ENCODE results near the gene CTSL.

Gene CTSL

DNA sequence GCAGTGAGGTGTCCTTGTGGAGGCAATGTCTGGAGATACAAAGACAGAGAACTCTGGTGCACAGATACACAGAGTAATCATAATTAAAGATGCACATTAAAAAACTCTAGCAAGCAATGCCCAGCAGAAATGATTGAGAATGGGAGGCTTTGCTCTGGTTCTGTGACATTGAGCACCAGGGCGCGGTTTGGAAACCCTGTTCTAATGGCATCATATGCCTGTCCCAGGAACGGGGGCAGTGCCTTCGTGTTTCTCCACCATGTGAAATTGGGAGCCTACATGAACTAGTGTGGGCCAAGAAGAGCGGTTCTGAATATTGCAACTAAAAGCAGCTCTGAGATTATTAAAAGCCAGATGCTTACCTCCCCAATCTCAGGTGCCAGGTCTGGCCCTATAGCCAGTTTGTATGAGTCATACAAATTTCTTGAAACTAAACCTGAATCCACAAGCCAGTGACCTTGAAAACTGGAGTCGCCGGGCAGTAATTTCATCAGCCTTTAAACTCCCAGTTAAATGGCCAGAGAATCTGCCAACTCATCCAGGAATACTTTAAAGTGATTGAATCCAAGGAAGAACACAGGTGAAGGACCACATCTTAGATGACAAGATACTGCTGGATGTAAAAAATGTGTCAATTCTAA is 22.2 kb upstream of the CTSL start:
- TF ChIP-seq, protein P1, sequence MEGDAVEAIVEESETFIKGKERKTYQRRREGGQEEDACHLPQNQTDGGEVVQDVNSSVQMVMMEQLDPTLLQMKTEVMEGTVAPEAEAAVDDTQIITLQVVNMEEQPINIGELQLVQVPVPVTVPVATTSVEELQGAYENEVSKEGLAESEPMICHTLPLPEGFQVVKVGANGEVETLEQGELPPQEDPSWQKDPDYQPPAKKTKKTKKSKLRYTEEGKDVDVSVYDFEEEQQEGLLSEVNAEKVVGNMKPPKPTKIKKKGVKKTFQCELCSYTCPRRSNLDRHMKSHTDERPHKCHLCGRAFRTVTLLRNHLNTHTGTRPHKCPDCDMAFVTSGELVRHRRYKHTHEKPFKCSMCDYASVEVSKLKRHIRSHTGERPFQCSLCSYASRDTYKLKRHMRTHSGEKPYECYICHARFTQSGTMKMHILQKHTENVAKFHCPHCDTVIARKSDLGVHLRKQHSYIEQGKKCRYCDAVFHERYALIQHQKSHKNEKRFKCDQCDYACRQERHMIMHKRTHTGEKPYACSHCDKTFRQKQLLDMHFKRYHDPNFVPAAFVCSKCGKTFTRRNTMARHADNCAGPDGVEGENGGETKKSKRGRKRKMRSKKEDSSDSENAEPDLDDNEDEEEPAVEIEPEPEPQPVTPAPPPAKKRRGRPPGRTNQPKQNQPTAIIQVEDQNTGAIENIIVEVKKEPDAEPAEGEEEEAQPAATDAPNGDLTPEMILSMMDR (IDR thresholded peaks at IDR 0.05; ENCODE audit: insufficient read depth, low read length, poor library complexity, severe bottlenecking), result no peak
- TF ChIP-seq EZH2phosphoT487 (conservative IDR thresholded peaks at IDR 0.05; ENCODE audit: low read length), result no peak
- Histone ChIP-seq H3K27me3 (ENCODE audit: low read length) (no peaks in the 10 kb centered on the region), H4K20me1 (ENCODE audit: low read depth, low read length) (no peaks in the 10 kb centered on the region)

DNA sequence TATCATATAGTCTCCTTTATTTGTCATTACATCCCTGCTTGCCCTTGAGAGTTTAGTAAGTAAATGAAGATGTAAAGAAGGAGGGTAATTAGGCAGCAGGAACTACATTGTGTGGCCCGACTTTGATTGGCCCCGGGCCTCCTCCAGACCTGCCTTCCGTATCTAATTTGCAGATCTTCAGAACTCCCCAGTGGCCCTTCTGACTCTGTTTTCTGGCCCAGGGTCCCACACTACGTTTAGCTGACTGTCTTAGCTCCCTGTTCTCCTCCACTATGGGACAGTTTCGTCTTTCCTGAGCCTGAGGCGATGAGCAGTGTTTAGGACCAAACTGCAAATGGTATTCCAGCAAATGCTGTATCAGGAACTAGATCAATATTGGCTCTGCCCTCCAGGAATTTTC is 21.6 kb upstream of the CTSL start:
- Histone ChIP-seq H3K9ac (ENCODE audit: low read length) (no peak overlapping the region), H3K79me2 (ENCODE audit: insufficient read depth, low read length) (no peaks in the 10 kb centered on the region), H2AFZ (ENCODE audit: low read depth, low read length, severe bottlenecking) (no peak overlapping the region), H3K36me3 (ENCODE audit: low read length) (no peaks in the 10 kb centered on the region), H4K20me1 (ENCODE audit: low read depth, low read length) (no peaks in the 10 kb centered on the region), H3K4me2 (ENCODE audit: low read depth, low read length, poor library complexity, severe bottlenecking) (no peak overlapping the region), H3K9me3 (ENCODE audit: insufficient read depth, low read length) (no peaks in the 10 kb centered on the region), H3K9me2 (replicated peaks; ENCODE audit: insufficient read depth, low read length) (no peaks in the 10 kb centered on the region), H3K27me3 (ENCODE audit: low read length) (no peaks in the 10 kb centered on the region), H3K27ac (ENCODE audit: low read depth, low read length) (no peak overlapping the region), H3F3A (ENCODE audit: insufficient read depth) (no peaks in the 10 kb centered on the region), H3K4me3 (ENCODE audit: insufficient read depth, low read length, poor library complexity, severe bottlenecking) (no peak overlapping the region)
- no peak for TF ChIP-seq EZH2phosphoT487 (conservative IDR thresholded peaks at IDR 0.05; ENCODE audit: low read length)
- TF ChIP-seq, protein P1 (IDR thresholded peaks at IDR 0.05; ENCODE audit: insufficient read depth, low read length, poor library complexity, severe bottlenecking), result no peak

More for the DNA sequence above, 22.2 kb upstream of the CTSL start:
- H3F3A ChIP-seq (ENCODE audit: insufficient read depth), result no peaks in the 10 kb centered on the region
- H3K9me3 ChIP-seq (ENCODE audit: insufficient read depth, low read length), result no peaks in the 10 kb centered on the region
- H3K9me2 ChIP-seq (replicated peaks; ENCODE audit: insufficient read depth, low read length), result no peaks in the 10 kb centered on the region
- no peak overlapping the region for H3K27ac ChIP-seq (ENCODE audit: low read depth, low read length)
- H2AFZ ChIP-seq (ENCODE audit: low read depth, low read length, severe bottlenecking), result no peak overlapping the region
- no peak overlapping the region for H3K4me2 ChIP-seq (ENCODE audit: low read depth, low read length, poor library complexity, severe bottlenecking)
- no peaks in the 10 kb centered on the region for H3K36me3 ChIP-seq (ENCODE audit: low read length)
- H3K9ac ChIP-seq (ENCODE audit: low read length), result no peak overlapping the region
- H3K79me2 ChIP-seq (ENCODE audit: insufficient read depth, low read length), result no peaks in the 10 kb centered on the region
- H3K4me3 ChIP-seq (ENCODE audit: insufficient read depth, low read length, poor library complexity, severe bottlenecking), result no peak overlapping the region

DNA sequence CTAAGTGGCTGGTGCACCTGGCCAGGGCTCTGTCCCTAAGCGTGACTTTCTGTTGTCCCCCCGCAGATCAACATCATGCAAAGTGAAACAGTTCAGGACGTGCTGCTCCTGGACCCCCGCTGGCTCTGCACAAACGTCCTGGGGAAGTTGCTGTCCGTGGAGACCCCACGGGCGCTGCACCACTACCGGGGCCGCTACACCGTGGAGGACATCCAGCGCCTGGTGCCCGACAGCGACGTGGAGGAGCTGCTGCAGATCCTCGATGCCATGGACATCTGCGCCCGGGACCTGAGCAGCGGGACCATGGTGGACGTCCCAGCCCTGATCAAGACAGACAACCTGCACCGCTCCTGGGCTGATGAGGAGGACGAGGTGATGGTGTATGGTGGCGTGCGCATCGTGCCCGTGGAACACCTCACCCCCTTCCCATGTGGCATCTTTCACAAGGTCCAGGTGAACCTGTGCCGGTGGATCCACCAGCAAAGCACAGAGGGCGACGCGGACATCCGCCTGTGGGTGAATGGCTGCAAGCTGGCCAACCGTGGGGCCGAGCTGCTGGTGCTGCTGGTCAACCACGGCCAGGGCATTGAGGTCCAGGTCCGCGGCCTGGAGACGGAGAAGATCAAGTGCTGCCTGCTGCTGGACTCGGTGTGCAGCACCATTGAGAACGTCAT is 19.7 kb upstream of the CTSL start:
- H4K20me1 ChIP-seq (ENCODE audit: low read depth, low read length), result no peaks in the 10 kb centered on the region
- no peaks in the 10 kb centered on the region for H3K36me3 ChIP-seq (ENCODE audit: low read length)
- no peaks in the 10 kb centered on the region for H3F3A ChIP-seq (ENCODE audit: insufficient read depth)
- no peaks in the 10 kb centered on the region for H3K9me2 ChIP-seq (replicated peaks; ENCODE audit: insufficient read depth, low read length)
- H3K4me2 ChIP-seq (ENCODE audit: low read depth, low read length, poor library complexity, severe bottlenecking), result no peak overlapping the region
- no peak overlapping the region for H3K9ac ChIP-seq (ENCODE audit: low read length)
- no peak overlapping the region for H2AFZ ChIP-seq (ENCODE audit: low read depth, low read length, severe bottlenecking)
- H3K27ac ChIP-seq (ENCODE audit: low read depth, low read length), result no peak overlapping the region
- no peak overlapping the region for H3K4me3 ChIP-seq (ENCODE audit: insufficient read depth, low read length, poor library complexity, severe bottlenecking)
- no peak for TF ChIP-seq EZH2phosphoT487 (conservative IDR thresholded peaks at IDR 0.05; ENCODE audit: low read length)
- TF ChIP-seq, protein P1 (IDR thresholded peaks at IDR 0.05; ENCODE audit: insufficient read depth, low read length, poor library complexity, severe bottlenecking), result no peak
- no peaks in the 10 kb centered on the region for H3K9me3 ChIP-seq (ENCODE audit: insufficient read depth, low read length)
- no peaks in the 10 kb centered on the region for H3K79me2 ChIP-seq (ENCODE audit: insufficient read depth, low read length)
- no peaks in the 10 kb centered on the region for H3K27me3 ChIP-seq (ENCODE audit: low read length)
